Astrocyte of the spinal cord (primary cell): ENCODE data around the gene PLET1.

ENCODE experiments used
- DNase-seq: peaks from one replicate; pipeline ENCODE4 v3.0.0; 2011; ENCODE audit warnings: low read depth, low spot score
- H3K4me3 ChIP-seq: 2 replicates; pipeline ENCODE4 v1.5.1; 2011; ENCODE audit warnings: low read depth, mild to moderate bottlenecking, low read length, moderate library complexity
- in situ Hi-C: cut with HindIII; loops from 2 replicates; pipeline ENCODE4 v1.10.0; 2017; ENCODE audit warnings: low sequenced_read_pairs
- TF ChIP-seq, protein P1 (sequence below): IDR thresholded peaks from 2 replicates; pipeline ENCODE4 v1.5.1; 2012; ENCODE audit warnings: low read depth, mild to moderate bottlenecking, low read length, inconsistent platforms

The PLET1 gene

DNA sequence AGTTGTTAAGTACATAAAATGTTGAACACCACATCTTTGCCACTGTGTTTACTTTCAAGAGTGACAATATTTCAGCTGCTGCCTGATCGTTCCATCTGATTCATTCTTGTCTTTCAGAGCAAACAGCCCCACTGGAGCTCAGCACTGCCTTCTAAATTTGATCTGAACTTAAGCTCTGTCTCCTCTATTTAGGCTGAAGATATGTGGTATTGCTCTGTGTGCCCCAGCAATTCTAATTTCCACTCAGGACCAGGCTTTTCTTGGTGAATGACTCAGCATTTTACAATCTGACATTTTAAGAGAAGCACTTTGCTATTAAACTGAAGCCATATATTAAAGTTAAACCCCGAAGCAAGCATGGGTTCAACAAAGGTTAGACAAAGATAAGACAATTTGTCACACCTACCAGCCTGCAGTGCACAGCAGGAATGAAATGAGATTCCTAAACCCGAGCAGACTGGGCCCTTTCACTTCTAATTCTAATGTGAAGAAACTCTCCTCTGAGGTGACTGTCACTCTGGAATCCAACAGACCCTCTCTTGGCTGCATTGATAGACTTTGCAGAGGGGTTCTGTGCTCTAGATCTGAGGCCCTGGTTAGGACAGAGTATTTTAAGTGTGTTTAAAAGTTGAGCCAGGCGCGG, 41.7 kb upstream of the PLET1 start:
- DNase-seq: peak; percentile 25
- in situ Hi-C loops: no loop called here
- no peak overlapping the region for H3K4me3 ChIP-seq

DNA sequence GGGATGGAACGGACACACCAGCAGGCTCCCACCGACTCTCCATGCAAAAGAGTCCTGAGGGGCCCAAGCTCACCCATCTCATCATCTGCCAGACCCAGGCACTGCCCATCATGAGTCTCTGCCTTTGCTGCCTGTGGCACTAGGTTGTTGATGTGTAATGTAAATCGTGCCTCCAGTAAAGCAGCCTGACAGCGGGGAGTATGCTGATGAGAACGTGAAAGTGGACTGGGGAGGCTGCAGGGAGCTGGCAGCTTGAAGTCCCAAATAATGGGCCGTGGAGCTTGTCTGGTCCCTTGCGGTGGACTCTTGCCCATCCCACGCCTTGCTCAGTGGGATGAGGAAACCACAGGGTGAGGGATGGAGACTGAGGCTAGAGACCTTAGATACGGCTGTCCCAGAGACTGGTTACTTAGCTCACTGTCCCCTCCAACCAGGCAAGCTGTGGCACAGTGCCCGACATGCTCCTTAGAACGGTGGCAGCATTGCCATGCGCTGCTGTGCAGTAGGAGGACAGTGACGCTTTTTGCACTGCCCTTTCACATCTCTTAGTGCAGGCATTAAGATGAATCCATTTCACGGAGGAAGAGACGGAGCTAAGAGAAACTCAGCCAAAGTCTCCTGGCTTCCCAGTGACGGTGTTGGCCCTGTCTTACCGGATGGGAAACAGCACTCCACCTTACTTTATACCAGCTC, 39.6 kb upstream of the PLET1 start:
- no peak for DNase-seq
- in situ Hi-C loops: no loop called here
- TF ChIP-seq, protein P1, sequence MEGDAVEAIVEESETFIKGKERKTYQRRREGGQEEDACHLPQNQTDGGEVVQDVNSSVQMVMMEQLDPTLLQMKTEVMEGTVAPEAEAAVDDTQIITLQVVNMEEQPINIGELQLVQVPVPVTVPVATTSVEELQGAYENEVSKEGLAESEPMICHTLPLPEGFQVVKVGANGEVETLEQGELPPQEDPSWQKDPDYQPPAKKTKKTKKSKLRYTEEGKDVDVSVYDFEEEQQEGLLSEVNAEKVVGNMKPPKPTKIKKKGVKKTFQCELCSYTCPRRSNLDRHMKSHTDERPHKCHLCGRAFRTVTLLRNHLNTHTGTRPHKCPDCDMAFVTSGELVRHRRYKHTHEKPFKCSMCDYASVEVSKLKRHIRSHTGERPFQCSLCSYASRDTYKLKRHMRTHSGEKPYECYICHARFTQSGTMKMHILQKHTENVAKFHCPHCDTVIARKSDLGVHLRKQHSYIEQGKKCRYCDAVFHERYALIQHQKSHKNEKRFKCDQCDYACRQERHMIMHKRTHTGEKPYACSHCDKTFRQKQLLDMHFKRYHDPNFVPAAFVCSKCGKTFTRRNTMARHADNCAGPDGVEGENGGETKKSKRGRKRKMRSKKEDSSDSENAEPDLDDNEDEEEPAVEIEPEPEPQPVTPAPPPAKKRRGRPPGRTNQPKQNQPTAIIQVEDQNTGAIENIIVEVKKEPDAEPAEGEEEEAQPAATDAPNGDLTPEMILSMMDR: no peak
- no peak overlapping the region for H3K4me3 ChIP-seq

More for the DNA sequence above, 41.7 kb upstream of the PLET1 start:
- TF ChIP-seq, protein P1: no peak

DNA sequence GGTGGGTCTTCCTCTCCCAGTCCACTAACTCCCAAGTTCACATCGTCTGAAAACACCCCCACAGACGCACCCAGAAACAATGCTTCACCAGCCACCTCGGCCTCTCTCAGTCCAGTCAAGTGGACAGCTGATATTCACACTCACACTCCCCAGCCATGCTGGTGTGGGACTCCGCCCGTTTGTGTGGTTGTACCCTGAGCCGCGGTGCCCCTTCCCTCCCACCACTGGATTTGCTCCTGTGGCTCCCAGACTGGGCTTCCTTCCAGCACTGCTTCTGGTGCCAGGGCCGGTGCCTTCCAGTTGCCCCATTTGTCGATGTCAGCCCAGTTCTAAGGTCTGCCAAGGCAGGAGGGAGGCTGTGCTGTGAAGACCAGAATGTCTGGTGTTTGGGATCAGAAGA, 37.9 kb upstream of the PLET1 start:
- in situ Hi-C loops: no loop called here
- TF ChIP-seq, protein P1: no peak
- no peak for DNase-seq
- H3K4me3 ChIP-seq: no peak overlapping the region

DNA sequence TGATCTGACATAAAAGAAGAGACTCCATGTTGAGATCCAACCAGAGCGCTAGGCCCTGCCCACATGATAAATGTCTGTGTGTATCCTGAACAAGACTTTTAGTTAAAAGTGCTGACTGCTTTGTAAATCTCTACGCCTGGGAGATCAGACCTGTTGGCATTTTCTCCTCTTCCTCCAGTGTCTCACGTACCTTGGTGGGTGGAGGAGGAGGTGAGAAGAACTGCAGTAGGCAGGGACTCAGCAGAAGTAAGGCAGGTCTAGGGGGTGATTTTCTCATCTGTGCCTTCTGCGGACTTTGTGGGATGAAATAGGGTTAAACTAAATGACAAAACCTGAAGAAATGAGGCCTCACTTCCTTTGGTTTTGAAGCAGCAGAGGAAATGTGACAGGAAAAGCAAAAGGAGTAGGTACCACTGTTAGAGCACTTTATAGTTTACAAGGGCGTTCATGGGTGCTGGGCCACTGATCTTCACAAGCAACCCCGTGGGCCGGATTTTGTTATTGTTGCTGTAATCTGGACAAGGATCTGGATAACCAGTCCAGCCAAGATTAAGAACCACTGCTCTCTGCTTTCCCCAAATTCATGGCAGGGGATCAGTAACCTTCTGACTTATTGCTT, 36.7 kb upstream of the PLET1 start:
- H3K4me3 ChIP-seq: no peak overlapping the region
- in situ Hi-C loops: no loop called here
- TF ChIP-seq, protein P1: no peak
- no peak for DNase-seq

DNA sequence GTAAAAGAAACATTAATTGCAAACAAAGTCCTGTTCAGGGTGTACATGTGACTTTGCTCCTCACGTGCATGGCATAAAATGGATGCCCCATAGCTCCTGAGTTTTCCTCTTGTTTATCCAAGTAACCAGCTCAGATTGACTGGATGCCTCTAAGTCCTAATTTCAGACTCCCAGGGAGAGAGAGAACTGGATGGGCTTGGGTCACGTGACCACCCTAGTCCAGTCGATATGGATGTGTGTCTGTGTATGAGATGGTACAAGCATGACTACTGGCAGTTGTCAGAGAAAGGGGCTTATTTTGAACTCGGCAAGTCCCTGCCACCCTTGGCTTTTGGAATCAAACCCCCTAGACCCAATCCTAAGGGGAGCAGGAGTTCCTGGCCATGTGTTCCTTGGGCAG, 35.4 kb upstream of the PLET1 start:
- in situ Hi-C loops: no loop called here
- H3K4me3 ChIP-seq: no peak overlapping the region
- TF ChIP-seq, protein P1: no peak
- DNase-seq: no peak

DNA sequence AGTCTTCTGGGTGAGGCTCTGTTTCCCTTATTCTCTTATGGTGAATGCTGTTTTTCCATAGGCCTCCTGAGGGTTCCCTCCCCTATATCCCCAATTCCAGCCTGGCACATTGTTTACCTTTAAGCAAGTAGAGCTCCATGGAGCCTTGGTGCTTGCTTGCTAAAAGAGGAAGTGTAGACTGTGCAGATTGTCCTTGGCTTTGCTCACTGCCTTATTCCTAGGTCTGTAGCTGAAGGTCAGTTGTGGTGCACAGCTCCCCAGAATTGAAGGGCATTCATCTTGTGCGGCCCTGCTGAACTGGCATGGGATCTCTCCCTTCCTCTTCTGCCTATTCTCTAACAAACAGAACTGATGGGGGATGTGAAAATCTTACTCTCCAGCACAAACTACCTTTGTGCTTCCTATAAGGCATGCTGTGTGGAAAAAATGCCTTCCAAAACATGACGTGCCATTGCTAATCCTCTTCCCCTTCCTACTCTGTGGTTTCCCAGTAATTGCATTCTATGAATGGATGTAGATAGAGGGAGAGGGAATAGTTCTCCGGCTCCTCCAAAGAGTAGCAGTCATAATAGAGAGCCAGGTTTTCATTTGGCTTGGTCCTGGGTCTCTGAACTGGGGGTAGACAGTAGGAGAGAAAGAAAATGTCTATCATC, 34.2 kb upstream of the PLET1 start:
- no peak for DNase-seq
- no peak overlapping the region for H3K4me3 ChIP-seq
- in situ Hi-C loops: no loop called here
- TF ChIP-seq, protein P1: no peak
